Measurements from ENCODE around the gene KCNJ9. TPM values are rescaled to one million over a fixed set of nuclear protein-coding genes. Genes with fewer than 3 reads are reported as not detected.
"Not testable (repeated sequence)": the region's sequence is repeated elsewhere in the genome, so short reads cannot be mapped to it uniquely, and the experiment has no call there.

KCNJ9 gene
- total RNA-seq, 1 experiment from 2014 or later: not detected

- Mint-ChIP-seq H3K27ac (ENCODE audit: unreplicated experiment) (no peak overlapping the region), H3K4me1 (ENCODE audit: low read depth, unreplicated experiment) (peaks cover 8% of the 10 kb centered on the region), H3K4me3 (ENCODE audit: low read depth, unreplicated experiment) (no peak overlapping the region), H3K36me3 (ENCODE audit: insufficient read depth, unreplicated experiment) (no peaks in the 10 kb centered on the region), H3K9me3 (ENCODE audit: low read depth, unreplicated experiment) (no peaks in the 10 kb centered on the region), H3K27me3 (ENCODE audit: unreplicated experiment) (peaks cover 93% of the 10 kb centered on the region)
- CTCF ChIA-PET: interaction anchor here (0.6 to 1.5 kb wide), 2 partner anchors 16 to 30 kb away, joined by 4 read pairs; partner anchors contain the start of gene PIGM
- no TSS peak for BruUV-seq (replicated peaks)
- DNase-seq: no peak
- TF ChIP-seq CTCF (IDR thresholded peaks at IDR 0.05; ENCODE audit: unreplicated experiment): no peak
- intact Hi-C loops (cut with micrococcal nuclease; ENCODE audit: unreplicated experiment): no loop called here
Observed at GRCh38 chr1:160048335-160048734, 33.0 kb upstream of the KCNJ9 start.

DNA sequence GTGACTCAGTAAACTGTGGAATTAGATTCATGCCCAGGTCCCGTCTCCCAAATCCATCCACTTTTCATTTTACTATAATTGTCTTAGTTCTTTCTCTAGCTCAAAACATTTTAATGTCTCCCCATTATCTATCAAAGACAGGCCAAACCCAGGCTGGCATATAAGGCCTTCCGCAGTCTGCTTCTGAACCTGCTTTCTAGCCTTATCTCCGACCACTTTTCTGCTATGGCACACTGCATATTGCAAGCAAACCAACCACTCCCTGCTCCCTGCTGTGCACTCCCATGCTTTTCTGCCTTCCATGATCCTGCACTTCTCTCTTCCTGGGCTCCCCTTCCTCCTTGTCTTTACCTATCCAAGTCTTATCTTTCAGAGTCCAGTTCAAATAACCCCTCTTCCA, 32.2 kb upstream of the KCNJ9 start:
- H3K27ac Mint-ChIP-seq (ENCODE audit: unreplicated experiment): no peak overlapping the region
- H3K9me3 Mint-ChIP-seq (ENCODE audit: low read depth, unreplicated experiment): no peaks in the 10 kb centered on the region
- H3K4me1 Mint-ChIP-seq (ENCODE audit: low read depth, unreplicated experiment): peaks cover 8% of the 10 kb centered on the region
- peaks cover 95% of the 10 kb centered on the region for H3K27me3 Mint-ChIP-seq (ENCODE audit: unreplicated experiment)
- no peak for DNase-seq
- no peak overlapping the region for H3K4me3 Mint-ChIP-seq (ENCODE audit: low read depth, unreplicated experiment)
- intact Hi-C loops (cut with micrococcal nuclease; ENCODE audit: unreplicated experiment): no loop called here
- CTCF ChIA-PET: interaction anchor here (1.5 kb wide), 1 partner anchor 17 kb away, joined by 4 read pairs; the partner anchor contains the start of gene PIGM
- H3K36me3 Mint-ChIP-seq (ENCODE audit: insufficient read depth, unreplicated experiment): no peaks in the 10 kb centered on the region
- no TSS peak for BruUV-seq (replicated peaks)
- TF ChIP-seq CTCF (IDR thresholded peaks at IDR 0.05; ENCODE audit: unreplicated experiment): no peak

GRCh38 chr1:160050182-160050581, 31.2 kb upstream of the KCNJ9 start:
- H3K4me1 Mint-ChIP-seq (ENCODE audit: low read depth, unreplicated experiment); BruUV-seq (replicated peaks); H3K27ac Mint-ChIP-seq (ENCODE audit: unreplicated experiment); H3K9me3 Mint-ChIP-seq (ENCODE audit: low read depth, unreplicated experiment); CTCF ChIA-PET; DNase-seq; H3K36me3 Mint-ChIP-seq (ENCODE audit: insufficient read depth, unreplicated experiment); H3K4me3 Mint-ChIP-seq (ENCODE audit: low read depth, unreplicated experiment); intact Hi-C loops (cut with micrococcal nuclease; ENCODE audit: unreplicated experiment): not testable (repeated sequence)
- H3K27me3 Mint-ChIP-seq (ENCODE audit: unreplicated experiment): peaks cover 99% of the 10 kb centered on the region

GRCh38 chr1:160050619-160051018, 30.7 kb upstream of the KCNJ9 start:
- Mint-ChIP-seq H3K4me1 (ENCODE audit: low read depth, unreplicated experiment) (peaks cover 8% of the 10 kb centered on the region), H3K4me3 (ENCODE audit: low read depth, unreplicated experiment) (no peak overlapping the region), H3K36me3 (ENCODE audit: insufficient read depth, unreplicated experiment) (no peaks in the 10 kb centered on the region), H3K27me3 (ENCODE audit: unreplicated experiment) (peaks cover 99% of the 10 kb centered on the region), H3K27ac (ENCODE audit: unreplicated experiment) (no peak overlapping the region), H3K9me3 (ENCODE audit: low read depth, unreplicated experiment) (no peaks in the 10 kb centered on the region)
- intact Hi-C loops (cut with micrococcal nuclease; ENCODE audit: unreplicated experiment): no loop called here
- CTCF ChIA-PET: interaction anchor here (1.0 kb wide), 1 partner anchor 28 kb away, joined by 3 read pairs; no protein-coding TSS in a partner anchor
- BruUV-seq (replicated peaks): no TSS peak
- no peak for TF ChIP-seq CTCF (IDR thresholded peaks at IDR 0.05; ENCODE audit: unreplicated experiment)
- DNase-seq: no peak

GRCh38 chr1:160052936-160053335, 28.4 kb upstream of the KCNJ9 start:
- TF ChIP-seq CTCF (IDR thresholded peaks at IDR 0.05; ENCODE audit: unreplicated experiment): no peak
- Mint-ChIP-seq H3K36me3 (ENCODE audit: insufficient read depth, unreplicated experiment) (no peaks in the 10 kb centered on the region), H3K27me3 (ENCODE audit: unreplicated experiment) (peaks cover 100% of the 10 kb centered on the region), H3K9me3 (ENCODE audit: low read depth, unreplicated experiment) (no peaks in the 10 kb centered on the region), H3K4me3 (ENCODE audit: low read depth, unreplicated experiment) (no peak overlapping the region), H3K27ac (ENCODE audit: unreplicated experiment) (no peak overlapping the region), H3K4me1 (ENCODE audit: low read depth, unreplicated experiment) (no peaks in the 10 kb centered on the region)
- CTCF ChIA-PET: interaction anchor here (0.9 kb wide), 1 partner anchor 33 kb away, joined by 3 read pairs; no protein-coding TSS in a partner anchor
- DNase-seq: no peak
- intact Hi-C loops (cut with micrococcal nuclease; ENCODE audit: unreplicated experiment): no loop called here
- BruUV-seq (replicated peaks): no TSS peak

All from Calu3 (cell line).